GM12801 (cell line): Measurements from ENCODE around the gene LHX3.

Source experiments
- TF ChIP-seq, protein P1 (sequence below): IDR thresholded peaks from one replicate; pipeline ENCODE4 v1.5.1; 2011; ENCODE audit warnings: control low read depth; ENCODE audit not compliant: insufficient read length; ENCODE audit errors: extremely low read depth

The LHX3 gene

GRCh38 chr9:136160995-136161610, 43.8 kb downstream of the LHX3 start:
- TF ChIP-seq, protein P1, sequence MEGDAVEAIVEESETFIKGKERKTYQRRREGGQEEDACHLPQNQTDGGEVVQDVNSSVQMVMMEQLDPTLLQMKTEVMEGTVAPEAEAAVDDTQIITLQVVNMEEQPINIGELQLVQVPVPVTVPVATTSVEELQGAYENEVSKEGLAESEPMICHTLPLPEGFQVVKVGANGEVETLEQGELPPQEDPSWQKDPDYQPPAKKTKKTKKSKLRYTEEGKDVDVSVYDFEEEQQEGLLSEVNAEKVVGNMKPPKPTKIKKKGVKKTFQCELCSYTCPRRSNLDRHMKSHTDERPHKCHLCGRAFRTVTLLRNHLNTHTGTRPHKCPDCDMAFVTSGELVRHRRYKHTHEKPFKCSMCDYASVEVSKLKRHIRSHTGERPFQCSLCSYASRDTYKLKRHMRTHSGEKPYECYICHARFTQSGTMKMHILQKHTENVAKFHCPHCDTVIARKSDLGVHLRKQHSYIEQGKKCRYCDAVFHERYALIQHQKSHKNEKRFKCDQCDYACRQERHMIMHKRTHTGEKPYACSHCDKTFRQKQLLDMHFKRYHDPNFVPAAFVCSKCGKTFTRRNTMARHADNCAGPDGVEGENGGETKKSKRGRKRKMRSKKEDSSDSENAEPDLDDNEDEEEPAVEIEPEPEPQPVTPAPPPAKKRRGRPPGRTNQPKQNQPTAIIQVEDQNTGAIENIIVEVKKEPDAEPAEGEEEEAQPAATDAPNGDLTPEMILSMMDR, result no peak

- TF ChIP-seq, protein P1, result no peak
Observed at GRCh38 chr9:136160381-136160841, 44.5 kb downstream of the LHX3 start.

- TF ChIP-seq, protein P1, result no peak
Observed at GRCh38 chr9:136159851-136160250, 45.1 kb downstream of the LHX3 start.

GRCh38 chr9:136157477-136158265, 47.3 kb downstream of the LHX3 start:
- TF ChIP-seq, protein P1, result no peak

- TF ChIP-seq, protein P1, result no peak
Observed at GRCh38 chr9:136156209-136157120, 48.5 kb downstream of the LHX3 start.

- TF ChIP-seq, protein P1, result no peak
Observed at GRCh38 chr9:136155576-136155975, 49.4 kb downstream of the LHX3 start.

DNA sequence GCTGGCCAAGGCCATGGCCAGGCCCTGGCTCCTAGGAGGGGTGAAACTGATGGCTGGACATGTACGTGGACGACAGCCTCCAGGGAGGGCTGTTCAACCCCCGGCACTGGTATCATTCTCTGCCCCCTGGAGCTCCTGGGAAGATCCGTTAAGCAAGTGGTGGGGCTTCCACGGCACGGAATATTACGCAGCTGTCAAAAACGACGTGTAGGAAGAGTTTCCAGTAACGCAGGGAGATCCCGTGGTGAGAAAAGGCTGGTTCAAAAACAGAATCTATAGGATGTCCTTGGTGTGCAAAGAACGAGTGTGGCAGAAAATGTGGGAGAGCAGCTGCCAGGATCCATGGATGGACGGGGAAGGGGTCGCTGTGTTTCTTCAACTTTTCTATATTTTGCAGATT, 50.0 kb downstream of the LHX3 start:
- TF ChIP-seq, protein P1, result no peak
